Measurements from ENCODE around the gene MYO3B.

MYO3B gene

GRCh38 chr2:170553748-170554147, 375.8 kb downstream of the MYO3B start:
- no peak for DNase-seq (ENCODE audit: low read depth in 1 of 2, low spot score in 1 of 2)

- DNase-seq (ENCODE audit: low read depth in 1 of 2, low spot score in 1 of 2): no peak
These were observed 376.5 kb downstream of the MYO3B start for GRCh38 chr2:170554278-170554955.

- no peak for DNase-seq (ENCODE audit: low read depth in 1 of 2, low spot score in 1 of 2)
These were observed 385.0 kb downstream of the MYO3B start for GRCh38 chr2:170562928-170563327.

- no peak for DNase-seq (ENCODE audit: low read depth in 1 of 2, low spot score in 1 of 2)
These were observed 385.5 kb downstream of the MYO3B start for GRCh38 chr2:170563401-170563800.

GRCh38 chr2:170566138-170566537, 388.2 kb downstream of the MYO3B start:
- DNase-seq (ENCODE audit: low read depth in 1 of 2, low spot score in 1 of 2): no peak

GRCh38 chr2:170567429-170567828, 389.5 kb downstream of the MYO3B start:
- DNase-seq (ENCODE audit: low read depth in 1 of 2, low spot score in 1 of 2): no peak

GRCh38 chr2:170568511-170568910, 390.6 kb downstream of the MYO3B start:
- DNase-seq (ENCODE audit: low read depth in 1 of 2, low spot score in 1 of 2): no peak

GRCh38 chr2:170571612-170572011, 393.7 kb downstream of the MYO3B start:
- DNase-seq (ENCODE audit: low read depth in 1 of 2, low spot score in 1 of 2): no peak

- DNase-seq (ENCODE audit: low read depth in 1 of 2, low spot score in 1 of 2): no peak
These were observed 395.7 kb downstream of the MYO3B start for GRCh38 chr2:170573671-170574070.

- no peak for DNase-seq (ENCODE audit: low read depth in 1 of 2, low spot score in 1 of 2)
These were observed 398.3 kb downstream of the MYO3B start for GRCh38 chr2:170576296-170576695.

GRCh38 chr2:170577356-170577755, 399.4 kb downstream of the MYO3B start:
- no peak for DNase-seq (ENCODE audit: low read depth in 1 of 2, low spot score in 1 of 2)

- DNase-seq (ENCODE audit: low read depth in 1 of 2, low spot score in 1 of 2): no peak
These were observed 400.7 kb downstream of the MYO3B start for GRCh38 chr2:170578606-170579005.

GRCh38 chr2:170579511-170579910, 401.6 kb downstream of the MYO3B start:
- DNase-seq (ENCODE audit: low read depth in 1 of 2, low spot score in 1 of 2): no peak

GRCh38 chr2:170582313-170582712, 404.4 kb downstream of the MYO3B start:
- DNase-seq (ENCODE audit: low read depth in 1 of 2, low spot score in 1 of 2): no peak

GRCh38 chr2:170582751-170583463, 405.0 kb downstream of the MYO3B start:
- no peak for DNase-seq (ENCODE audit: low read depth in 1 of 2, low spot score in 1 of 2)

- DNase-seq (ENCODE audit: low read depth in 1 of 2, low spot score in 1 of 2): no peak
These were observed 407.1 kb downstream of the MYO3B start for GRCh38 chr2:170585067-170585466.

- no peak for DNase-seq (ENCODE audit: low read depth in 1 of 2, low spot score in 1 of 2)
These were observed 408.7 kb downstream of the MYO3B start for GRCh38 chr2:170586571-170587095.

GRCh38 chr2:170587117-170587516, 409.2 kb downstream of the MYO3B start:
- DNase-seq (ENCODE audit: low read depth in 1 of 2, low spot score in 1 of 2): no peak

GRCh38 chr2:170587922-170588321, 410.0 kb downstream of the MYO3B start:
- no peak for DNase-seq (ENCODE audit: low read depth in 1 of 2, low spot score in 1 of 2)

- DNase-seq (ENCODE audit: low read depth in 1 of 2, low spot score in 1 of 2): no peak
These were observed 410.8 kb downstream of the MYO3B start for GRCh38 chr2:170588729-170589128.

GRCh38 chr2:170596576-170596975, 418.6 kb downstream of the MYO3B start:
- DNase-seq (ENCODE audit: low read depth in 1 of 2, low spot score in 1 of 2): no peak

- no peak for DNase-seq (ENCODE audit: low read depth in 1 of 2, low spot score in 1 of 2)
These were observed 420.1 kb downstream of the MYO3B start for GRCh38 chr2:170598067-170598395.

- DNase-seq (ENCODE audit: low read depth in 1 of 2, low spot score in 1 of 2): no peak
These were observed 423.5 kb downstream of the MYO3B start for GRCh38 chr2:170601489-170601888.

Data from activated T-helper 1 cell treated with anti-CD3 and anti-CD28 coated beads, Interleukin-2, amount 50 U/mL, for 16 hours (primary cell).